H9 (cell line): Measurements from ENCODE around the gene GHR. TPM values are rescaled to one million over a fixed set of nuclear protein-coding genes. Genes with fewer than 3 reads are reported as not detected.

ENCODE experiments used
- DNase-seq: peaks from one replicate; pipeline ENCODE4 v3.0.0-alpha.2; 2017
- H2AFZ ChIP-seq: one replicate; pipeline ENCODE4 v1.6.1; 2013; ENCODE audit warnings: mild to moderate bottlenecking, low read length, control low read depth, moderate library complexity
- H2AK5ac ChIP-seq: 2 replicates; pipeline ENCODE4 v1.6.1; 2013; ENCODE audit warnings: low read length, control low read depth, mixed read lengths; ENCODE audit not compliant: insufficient read length
- H2BK120ac ChIP-seq: one replicate; pipeline ENCODE4 v1.6.1; 2013; ENCODE audit warnings: low read depth, mild to moderate bottlenecking, low read length, control low read depth, inconsistent platforms; ENCODE audit not compliant: poor library complexity, severe bottlenecking
- H2BK12ac ChIP-seq: 2 replicates; pipeline ENCODE4 v1.6.1; 2013; ENCODE audit warnings: low read length, control low read depth, mixed read lengths, low read depth; ENCODE audit not compliant: insufficient read length
- H2BK15ac ChIP-seq: 2 replicates; pipeline ENCODE4 v1.6.1; 2013; ENCODE audit warnings: low read depth, low read length, control low read depth
- H2BK20ac ChIP-seq: one replicate; pipeline ENCODE4 v1.6.1; 2013; ENCODE audit warnings: low read depth, mild to moderate bottlenecking, low read length, control low read depth, inconsistent platforms; ENCODE audit not compliant: poor library complexity, severe bottlenecking
- H2BK5ac ChIP-seq: 2 replicates; pipeline ENCODE4 v1.6.1; 2013; ENCODE audit warnings: low read length, control low read depth, mixed read lengths; ENCODE audit not compliant: insufficient read length
- H3K14ac ChIP-seq: 2 replicates; pipeline ENCODE4 v1.6.1; 2013; ENCODE audit warnings: low read length, control low read depth; ENCODE audit not compliant: insufficient read depth
- H3K18ac ChIP-seq: 2 replicates; pipeline ENCODE4 v1.6.1; 2013; ENCODE audit warnings: low read depth, mild to moderate bottlenecking, mixed read lengths, low read length, control low read depth; ENCODE audit not compliant: insufficient read length
- H3K23ac ChIP-seq: 2 replicates; pipeline ENCODE4 v1.6.1; 2013; ENCODE audit warnings: low read length, control low read depth, mixed read lengths, low read depth; ENCODE audit not compliant: insufficient read length
- H3K23me2 ChIP-seq: 2 replicates; pipeline ENCODE4 v1.6.1; 2013; ENCODE audit warnings: low read depth, mild to moderate bottlenecking, mixed read lengths, low read length, control low read depth; ENCODE audit not compliant: insufficient read length, poor library complexity, severe bottlenecking
- H3K27ac ChIP-seq: 2 replicates; pipeline ENCODE4 v1.5.1; 2013; ENCODE audit warnings: low read length, control low read depth, mixed read lengths, low read depth; ENCODE audit not compliant: insufficient read length
- H3K27me3 ChIP-seq: 2 replicates; pipeline ENCODE4 v1.6.1; 2013; ENCODE audit warnings: low read length, control low read depth, inconsistent platforms; ENCODE audit not compliant: insufficient read depth
- H3K4ac ChIP-seq: 2 replicates; pipeline ENCODE4 v1.6.1; 2013; ENCODE audit warnings: low read depth, mild to moderate bottlenecking, control low read depth, inconsistent platforms, low read length, moderate library complexity
- H3K4me1 ChIP-seq: 2 replicates; pipeline ENCODE4 v1.6.1; 2013; ENCODE audit warnings: low read length, control low read depth, inconsistent platforms; ENCODE audit not compliant: insufficient read depth
- H3K4me2 ChIP-seq: 2 replicates; pipeline ENCODE4 v1.6.1; 2013; ENCODE audit warnings: low read length, control low read depth, mixed read lengths; ENCODE audit not compliant: insufficient read length, insufficient read depth
- H3K56ac ChIP-seq: 2 replicates; pipeline ENCODE4 v1.6.1; 2013; ENCODE audit warnings: low read depth, mild to moderate bottlenecking, mixed read lengths, low read length, control low read depth; ENCODE audit not compliant: insufficient read length
- H3K79me1 ChIP-seq: 2 replicates; pipeline ENCODE4 v1.6.1; 2013; ENCODE audit warnings: low read depth, mild to moderate bottlenecking, moderate library complexity, low read length, control low read depth, inconsistent platforms; ENCODE audit not compliant: insufficient read depth, poor library complexity, severe bottlenecking
- H3K79me2 ChIP-seq: 2 replicates; pipeline ENCODE4 v1.6.1; 2013; ENCODE audit warnings: low read length, control low read depth, inconsistent platforms; ENCODE audit not compliant: insufficient read depth
- H3K9ac ChIP-seq: 2 replicates; pipeline ENCODE4 v1.6.1; 2013; ENCODE audit warnings: low read length, control low read depth, mixed read lengths; ENCODE audit not compliant: insufficient read length; ENCODE audit errors: extremely low read depth
- H3K9me3 ChIP-seq: one replicate; pipeline ENCODE4 v1.6.1; 2013; ENCODE audit warnings: low read depth, low read length, inconsistent platforms; ENCODE audit not compliant: control insufficient read depth
- H3T11ph ChIP-seq: one replicate; pipeline ENCODE4 v1.6.1; 2013; ENCODE audit warnings: mild to moderate bottlenecking, low read length, control low read depth, inconsistent platforms
- H4K20me1 ChIP-seq: one replicate; pipeline ENCODE4 v1.6.1; 2013; ENCODE audit not compliant: control insufficient read depth, insufficient read length, insufficient read depth
- H4K5ac ChIP-seq: 2 replicates; pipeline ENCODE4 v1.6.1; 2013; ENCODE audit warnings: low read depth, mild to moderate bottlenecking, mixed read lengths, low read length, control low read depth; ENCODE audit not compliant: insufficient read length
- H4K8ac ChIP-seq: replicated peaks from 2 replicates; pipeline ENCODE4 v1.6.1; 2013; ENCODE audit warnings: low read length, control low read depth, mixed read lengths, low read depth; ENCODE audit not compliant: insufficient read length
- H4K91ac ChIP-seq: 2 replicates; pipeline ENCODE4 v1.6.1; 2013; ENCODE audit warnings: low read depth, mild to moderate bottlenecking, moderate library complexity, mixed read lengths, low read length, control low read depth; ENCODE audit not compliant: insufficient read length
- H3K27ac Mint-ChIP-seq, 3 experiments: 2 replicates in 2 of 3; 3 replicates in 1 of 3; pipeline ENCODE4 v1.8.0; 2020 to 2021; ENCODE audit warnings: mixed read lengths in 3 of 3, mild to moderate bottlenecking in 1 of 3, moderate library complexity in 1 of 3
- H3K27me3 Mint-ChIP-seq: 2 replicates; pipeline ENCODE4 v1.8.0; 2021; ENCODE audit warnings: low read depth, mild to moderate bottlenecking, moderate library complexity, mixed read lengths
- H3K36me3 Mint-ChIP-seq, 3 experiments: 2 replicates in 2 of 3; 3 replicates in 1 of 3; pipeline ENCODE4 v1.8.0; 2020 to 2021; ENCODE audit warnings: low read depth in 3 of 3, mixed read lengths in 3 of 3; ENCODE audit not compliant: insufficient read depth in 1 of 3
- H3K4me1 Mint-ChIP-seq, 2 experiments: 2 replicates each; pipeline ENCODE4 v1.8.0; 2020; ENCODE audit warnings: mixed read lengths in 2 of 2
- H3K4me3 Mint-ChIP-seq, 2 experiments: 2 replicates in 1 of 2; 3 replicates in 1 of 2; pipeline ENCODE4 v1.8.0; 2020 to 2021; ENCODE audit warnings: mild to moderate bottlenecking in 2 of 2, mixed read lengths in 2 of 2, moderate library complexity in 1 of 2
- H3K9me3 Mint-ChIP-seq, 2 experiments: 2 replicates in 1 of 2; 3 replicates in 1 of 2; pipeline ENCODE4 v1.8.0; 2020; ENCODE audit warnings: mild to moderate bottlenecking in 2 of 2, mixed read lengths in 2 of 2, moderate library complexity in 1 of 2
- WGBS: extraction: QIAGEN DNeasy Blood & Tissue Kit; methylation state at CpG from one replicate; pipeline ENCODE4 v1.1.7; 2013; ENCODE audit warnings: missing lambda C conversion rate, low lambda C conversion rate, mixed read lengths; ENCODE audit not compliant: insufficient read length; ENCODE audit errors: extremely low coverage; 5-methylcytosine and 5-hydroxymethylcytosine counted together
- total RNA-seq: library from RNA; stranded (reverse); gene quantifications from 2 replicates; pipeline ENCODE4 v1.2.1, GENCODE V29; 2021
- TF ChIP-seq, protein P1 (sequence below): fragments of 200-600 bp; sonication (generic); conservative IDR thresholded peaks from 3 replicates; pipeline ENCODE4 v1.8.0; 2021; ENCODE audit warnings: antibody characterized with exemption, mild to moderate bottlenecking

GHR gene
- total RNA-seq, 1 experiment from 2014 or later: 0.20 TPM

DNA sequence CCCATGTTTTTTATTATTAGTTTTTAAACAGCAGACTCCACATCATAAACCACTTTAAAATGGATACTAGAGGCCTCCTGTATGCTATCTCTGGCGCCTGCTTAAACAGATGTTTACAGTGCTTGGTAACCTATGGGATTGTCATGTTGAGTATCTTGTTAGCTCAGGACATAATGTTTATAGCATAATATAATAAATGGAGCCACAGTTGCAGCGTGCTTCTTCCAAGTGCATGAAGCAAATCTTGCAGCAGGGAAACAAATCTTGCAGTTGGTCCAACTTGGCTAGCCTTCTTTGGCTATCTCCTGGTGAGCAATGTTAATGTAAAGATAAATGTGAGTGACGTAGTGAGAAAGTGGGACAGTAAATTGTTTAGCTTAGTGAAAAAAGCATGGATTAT is 2.8 kb downstream of the GHR start:
- H2AK5ac ChIP-seq: no peak overlapping the region
- no peaks in the 10 kb centered on the region for H3K9me3 ChIP-seq
- H4K91ac ChIP-seq: no peak overlapping the region
- H3K4me1 Mint-ChIP-seq: no peaks in the 10 kb centered on the region
- peaks cover 11% of the 10 kb centered on the region for H3K27me3 ChIP-seq
- H3T11ph ChIP-seq: no peak overlapping the region
- H2BK120ac ChIP-seq: no peak overlapping the region
- no peak overlapping the region for H3K27ac Mint-ChIP-seq
- no peak overlapping the region for H3K4me3 Mint-ChIP-seq
- H3K4me2 ChIP-seq: no peak overlapping the region
- no peaks in the 10 kb centered on the region for H3K4me1 ChIP-seq
- no peak overlapping the region for H4K8ac ChIP-seq
- H3K27ac ChIP-seq: no peak overlapping the region
- H3K79me1 ChIP-seq: no peaks in the 10 kb centered on the region
- H2BK12ac ChIP-seq: no peak overlapping the region
- TF ChIP-seq, protein P1, sequence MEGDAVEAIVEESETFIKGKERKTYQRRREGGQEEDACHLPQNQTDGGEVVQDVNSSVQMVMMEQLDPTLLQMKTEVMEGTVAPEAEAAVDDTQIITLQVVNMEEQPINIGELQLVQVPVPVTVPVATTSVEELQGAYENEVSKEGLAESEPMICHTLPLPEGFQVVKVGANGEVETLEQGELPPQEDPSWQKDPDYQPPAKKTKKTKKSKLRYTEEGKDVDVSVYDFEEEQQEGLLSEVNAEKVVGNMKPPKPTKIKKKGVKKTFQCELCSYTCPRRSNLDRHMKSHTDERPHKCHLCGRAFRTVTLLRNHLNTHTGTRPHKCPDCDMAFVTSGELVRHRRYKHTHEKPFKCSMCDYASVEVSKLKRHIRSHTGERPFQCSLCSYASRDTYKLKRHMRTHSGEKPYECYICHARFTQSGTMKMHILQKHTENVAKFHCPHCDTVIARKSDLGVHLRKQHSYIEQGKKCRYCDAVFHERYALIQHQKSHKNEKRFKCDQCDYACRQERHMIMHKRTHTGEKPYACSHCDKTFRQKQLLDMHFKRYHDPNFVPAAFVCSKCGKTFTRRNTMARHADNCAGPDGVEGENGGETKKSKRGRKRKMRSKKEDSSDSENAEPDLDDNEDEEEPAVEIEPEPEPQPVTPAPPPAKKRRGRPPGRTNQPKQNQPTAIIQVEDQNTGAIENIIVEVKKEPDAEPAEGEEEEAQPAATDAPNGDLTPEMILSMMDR: no peak
- H2BK15ac ChIP-seq: no peak overlapping the region
- no peak overlapping the region for H2AFZ ChIP-seq
- H3K9me3 Mint-ChIP-seq: peaks cover 3 to 7% of the 10 kb centered on the region in 2 experiments; a peak in 3 of 5 replicates
- DNase-seq: no peak
- H3K9ac ChIP-seq: no peak overlapping the region
- no peak overlapping the region for H2BK20ac ChIP-seq
- H3K23ac ChIP-seq: no peak overlapping the region
- no peak overlapping the region for H3K14ac ChIP-seq
- H3K18ac ChIP-seq: no peak overlapping the region
- H3K27me3 Mint-ChIP-seq: peaks cover 4% of the 10 kb centered on the region; the same call in 1 of the 2 replicates
- H3K79me2 ChIP-seq: no peaks in the 10 kb centered on the region
- H2BK5ac ChIP-seq: no peak overlapping the region
- H3K4ac ChIP-seq: no peak overlapping the region
- no peak overlapping the region for H4K5ac ChIP-seq
- no peak overlapping the region for H3K56ac ChIP-seq
- H3K23me2 ChIP-seq: peaks cover 16% of the 10 kb centered on the region
- H3K36me3 Mint-ChIP-seq: peaks cover 0 to 5% (median 3%) of the 10 kb centered on the region in 3 experiments; a peak in 1 of 7 replicates
- no peaks in the 10 kb centered on the region for H4K20me1 ChIP-seq
- 100% methylated on average over 1 of the region's 3 CpGs for WGBS
